CD4-positive, CD25-positive, alpha-beta regulatory T cell (primary cell): Measurements from ENCODE around the gene TCF4. TPM values are rescaled to one million over a fixed set of nuclear protein-coding genes. Genes with fewer than 3 reads are reported as not detected.

Experiments
- ATAC-seq, 2 donors: fragments of 150-1000 bp; cut with Tn5 transposase; one replicate each; pipeline ENCODE4 v1.10.0; 2021; ENCODE audit warnings: low read depth in 2 of 2, moderate number of reproducible peaks in 2 of 2, moderate library complexity in 1 of 2
- DNase-seq, 3 donors: peaks; one replicate each; pipeline versions ENCODE4 v3.0.0 to v3.0.0-alpha.2; 2012 to 2022; ENCODE audit warnings: mixed read lengths in 1 of 3
- H3K27ac ChIP-seq: one replicate; pipeline ENCODE4 v1.7.0; 2013; ENCODE audit warnings: mild to moderate bottlenecking, low read length; ENCODE audit not compliant: insufficient read depth, poor library complexity, severe bottlenecking
- H3K27me3 ChIP-seq: one replicate; pipeline ENCODE4 v1.7.0; 2013; ENCODE audit warnings: low read length; ENCODE audit not compliant: control insufficient read depth, insufficient read depth
- H3K36me3 ChIP-seq: one replicate; pipeline ENCODE4 v1.7.0; 2013; ENCODE audit warnings: mild to moderate bottlenecking, low read length, moderate library complexity; ENCODE audit not compliant: control insufficient read depth, insufficient read depth
- H3K4me1 ChIP-seq: 2 replicates; pipeline ENCODE4 v1.7.0; 2013; ENCODE audit warnings: mild to moderate bottlenecking, low read length; ENCODE audit not compliant: insufficient read depth, control insufficient read depth, poor library complexity, severe bottlenecking
- H3K4me3 ChIP-seq: one replicate; pipeline ENCODE4 v1.7.0; 2013; ENCODE audit warnings: low read depth, mild to moderate bottlenecking, low read length, moderate library complexity
- H3K9me3 ChIP-seq, 2 experiments: 1 replicate in 1 of 2; 2 replicates in 1 of 2; pipeline ENCODE4 v1.7.0; 2013; ENCODE audit warnings: low read length in 2 of 2, mild to moderate bottlenecking in 1 of 2, moderate library complexity in 1 of 2; ENCODE audit not compliant: control insufficient read depth in 2 of 2
- H3K27ac Mint-ChIP-seq, 3 donors: one replicate each; pipeline ENCODE4 v1.8.0; 2020 to 2022; ENCODE audit warnings: mild to moderate bottlenecking in 3 of 3, mixed read lengths in 3 of 3, moderate library complexity in 2 of 3
- H3K27me3 Mint-ChIP-seq: one replicate; pipeline ENCODE4 v1.8.0; 2022; ENCODE audit warnings: mild to moderate bottlenecking, mixed read lengths
- H3K36me3 Mint-ChIP-seq: one replicate; pipeline ENCODE4 v1.8.0; 2020; ENCODE audit warnings: mixed read lengths
- H3K4me1 Mint-ChIP-seq, 4 donors: one replicate each; pipeline ENCODE4 v1.8.0; 2020 to 2022; ENCODE audit warnings: mixed read lengths in 4 of 4, mild to moderate bottlenecking in 1 of 4
- H3K4me3 Mint-ChIP-seq, 4 donors: one replicate each; pipeline ENCODE4 v1.8.0; 2020 to 2022; ENCODE audit warnings: mild to moderate bottlenecking in 4 of 4, mixed read lengths in 4 of 4, moderate library complexity in 3 of 4
- H3K9me3 Mint-ChIP-seq, 7 donors: one replicate each; pipeline ENCODE4 v1.8.0; 2020 to 2022; ENCODE audit warnings: mixed read lengths in 7 of 7, mild to moderate bottlenecking in 3 of 7, moderate library complexity in 2 of 7
- polyA plus RNA-seq, 4 donors: library from polyadenylated mRNA; unstranded; fragments of 300-500 nt; fragmentation: Illumina TruSeq; gene quantifications; one replicate each; pipeline ENCODE4 v1.2.3, GENCODE V29; 2021
- total RNA-seq: library from RNA; stranded (reverse); gene quantifications from one replicate; pipeline ENCODE4 v1.2.3, GENCODE V29; 2022

TCF4 gene
- total and polyA plus RNA-seq, 5 donors from 2014 or later: 0.06 to 2.4 (median 0.92) TPM

DNA sequence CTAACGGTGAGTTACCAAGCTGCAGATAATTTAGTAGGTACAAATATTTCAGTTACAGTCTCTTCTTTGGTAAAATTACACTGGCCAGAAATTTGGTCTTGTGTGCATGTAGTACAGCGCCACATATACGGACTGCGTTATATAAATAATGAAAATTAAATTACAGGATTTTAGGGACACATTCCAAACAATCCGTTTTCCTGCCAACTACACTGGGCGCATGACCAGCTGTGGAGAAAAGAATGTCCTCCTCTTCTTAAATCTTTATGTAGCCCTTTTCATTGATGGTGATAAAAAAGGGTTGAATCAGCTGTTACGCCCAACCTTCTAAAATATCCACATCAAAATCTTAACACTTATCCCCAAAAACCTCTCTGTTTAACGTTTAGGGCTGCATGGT is 37.5 kb downstream of the TCF4 start:
- Histone ChIP-seq H3K27ac (no peak overlapping the region), H3K9me3 (no peaks in the 10 kb centered on the region), H3K4me3 (no peak overlapping the region), H3K27me3 (no peaks in the 10 kb centered on the region), H3K4me1 (no peaks in the 10 kb centered on the region), H3K36me3 (no peaks in the 10 kb centered on the region)
- Mint-ChIP-seq H3K36me3 (no peaks in the 10 kb centered on the region), H3K4me3 (no peak overlapping the region), H3K27ac (no peak overlapping the region), H3K4me1 (no peaks in the 10 kb centered on the region), H3K9me3 (peaks cover 0 to 8% (median 0%) of the 10 kb centered on the region in 7 donors), H3K27me3 (no peaks in the 10 kb centered on the region)
- no peak for DNase-seq
- no peak for ATAC-seq

DNA sequence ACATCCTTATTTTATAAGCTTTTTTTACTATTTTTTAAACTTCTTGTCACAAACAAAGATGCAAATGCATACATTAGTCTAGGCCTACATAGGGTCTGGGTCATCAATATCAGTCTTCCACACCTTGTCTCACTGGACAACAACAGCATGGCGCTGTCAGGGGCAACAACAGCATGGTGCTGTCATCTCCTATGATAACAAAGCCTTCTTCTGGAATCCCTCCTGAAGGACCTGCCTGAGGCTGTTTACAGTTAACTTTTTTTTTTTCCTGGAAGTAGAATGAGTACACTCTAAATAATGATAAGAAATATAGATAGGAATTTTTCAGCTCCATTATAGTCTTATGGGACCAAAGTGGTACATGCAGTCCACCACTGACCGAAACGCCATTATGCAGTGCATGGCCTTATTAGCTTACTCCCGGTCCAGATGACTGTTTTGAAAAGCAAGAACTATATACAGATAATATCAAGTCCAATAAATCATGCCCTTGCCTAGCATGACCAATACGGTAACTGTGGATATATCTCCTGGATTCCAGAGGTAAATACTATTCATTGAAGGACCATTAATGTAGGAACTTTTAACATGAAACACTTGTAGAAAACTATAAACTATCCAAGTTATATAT is 38.4 kb downstream of the TCF4 start:
- H3K9me3 ChIP-seq: no peaks in the 10 kb centered on the region
- DNase-seq (no peak), ATAC-seq (no peak)
- H3K27me3 Mint-ChIP-seq: no peaks in the 10 kb centered on the region
- H3K36me3 ChIP-seq: no peaks in the 10 kb centered on the region
- no peak overlapping the region for H3K4me3 ChIP-seq
- H3K9me3 Mint-ChIP-seq: peaks cover 0 to 8% (median 0%) of the 10 kb centered on the region in 7 donors
- no peaks in the 10 kb centered on the region for H3K4me1 ChIP-seq
- no peak overlapping the region for H3K27ac Mint-ChIP-seq
- no peak overlapping the region for H3K4me3 Mint-ChIP-seq
- no peak overlapping the region for H3K27ac ChIP-seq
- H3K27me3 ChIP-seq: no peaks in the 10 kb centered on the region
- H3K36me3 Mint-ChIP-seq: no peaks in the 10 kb centered on the region
- H3K4me1 Mint-ChIP-seq: no peaks in the 10 kb centered on the region

- no peaks in the 10 kb centered on the region for H3K36me3 Mint-ChIP-seq
- H3K4me3 ChIP-seq: no peak overlapping the region
- no peak overlapping the region for H3K4me3 Mint-ChIP-seq
- no peaks in the 10 kb centered on the region for H3K36me3 ChIP-seq
- no peaks in the 10 kb centered on the region for H3K27me3 Mint-ChIP-seq
- H3K27ac ChIP-seq: no peak overlapping the region
- no peaks in the 10 kb centered on the region for H3K27me3 ChIP-seq
- no peaks in the 10 kb centered on the region for H3K4me1 Mint-ChIP-seq
- H3K9me3 Mint-ChIP-seq: peaks cover 0 to 8% (median 0%) of the 10 kb centered on the region in 7 donors
- ATAC-seq: no peak
- no peak for DNase-seq
- no peak overlapping the region for H3K27ac Mint-ChIP-seq
- no peaks in the 10 kb centered on the region for H3K4me1 ChIP-seq
- no peaks in the 10 kb centered on the region for H3K9me3 ChIP-seq
Measured at GRCh38 chr18:55547705-55548056, 40.3 kb downstream of the TCF4 start.

GRCh38 chr18:55546851-55547704 is 40.9 kb downstream of the TCF4 start:
- Mint-ChIP-seq H3K27me3 (peaks cover 1% of the 10 kb centered on the region), H3K4me1 (no peaks in the 10 kb centered on the region), H3K36me3 (no peaks in the 10 kb centered on the region), H3K9me3 (peaks cover 0 to 7% (median 0%) of the 10 kb centered on the region in 7 donors), H3K4me3 (no peak overlapping the region), H3K27ac (no peak overlapping the region)
- Histone ChIP-seq H3K27me3 (no peaks in the 10 kb centered on the region), H3K4me3 (no peak overlapping the region), H3K27ac (no peak overlapping the region), H3K36me3 (no peaks in the 10 kb centered on the region), H3K4me1 (no peaks in the 10 kb centered on the region), H3K9me3 (no peaks in the 10 kb centered on the region)
- no peak for ATAC-seq
- no peak for DNase-seq

- H3K4me1 ChIP-seq: no peaks in the 10 kb centered on the region
- Mint-ChIP-seq H3K27ac (no peak overlapping the region), H3K9me3 (peaks cover 0 to 3% (median 0%) of the 10 kb centered on the region in 7 donors), H3K36me3 (no peaks in the 10 kb centered on the region), H3K27me3 (peaks cover 4% of the 10 kb centered on the region), H3K4me3 (no peak overlapping the region), H3K4me1 (no peaks in the 10 kb centered on the region)
- H3K9me3 ChIP-seq: no peaks in the 10 kb centered on the region
- ATAC-seq (no peak), DNase-seq (no peak)
- no peak overlapping the region for H3K4me3 ChIP-seq
- no peaks in the 10 kb centered on the region for H3K36me3 ChIP-seq
- H3K27ac ChIP-seq: no peak overlapping the region
- no peaks in the 10 kb centered on the region for H3K27me3 ChIP-seq
Measured at GRCh38 chr18:55544014-55544413, 44.0 kb downstream of the TCF4 start.

DNA sequence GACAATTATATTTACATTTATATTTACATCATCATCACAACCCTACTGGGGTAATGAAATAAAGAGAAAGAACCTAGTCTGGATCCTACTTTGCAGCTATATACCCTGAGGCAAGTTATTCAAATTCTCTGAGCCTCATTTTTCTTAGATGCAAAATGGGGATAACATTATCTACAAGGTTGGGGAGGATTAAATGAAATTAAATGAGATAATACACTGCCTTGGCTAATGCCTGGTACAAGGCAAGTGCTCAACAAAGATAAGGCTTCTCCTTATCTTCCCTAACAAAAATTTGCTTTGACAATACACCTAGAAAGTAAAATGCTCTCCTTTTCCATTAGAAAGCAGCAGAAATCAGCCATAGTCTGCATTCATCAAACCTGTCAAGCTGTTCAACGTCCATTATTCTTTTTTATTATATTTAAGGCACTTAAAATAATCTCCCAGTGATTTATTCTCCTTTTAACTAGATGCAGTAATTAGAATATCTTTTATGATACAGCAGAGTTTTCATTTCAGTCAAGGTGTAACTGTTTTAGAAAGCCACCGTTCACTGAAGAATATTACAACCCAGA is 44.8 kb downstream of the TCF4 start:
- Histone ChIP-seq H3K27ac (no peak overlapping the region), H3K36me3 (no peaks in the 10 kb centered on the region), H3K9me3 (no peaks in the 10 kb centered on the region), H3K4me1 (no peaks in the 10 kb centered on the region), H3K27me3 (no peaks in the 10 kb centered on the region), H3K4me3 (no peak overlapping the region)
- Mint-ChIP-seq H3K27ac (no peak overlapping the region), H3K27me3 (peaks cover 4% of the 10 kb centered on the region), H3K36me3 (no peaks in the 10 kb centered on the region), H3K9me3 (peaks cover 0 to 6% (median 0%) of the 10 kb centered on the region in 7 donors), H3K4me3 (no peak overlapping the region), H3K4me1 (no peaks in the 10 kb centered on the region)
- ATAC-seq: no peak
- DNase-seq: no peak

- Mint-ChIP-seq H3K9me3 (peaks cover 0 to 6% (median 0%) of the 10 kb centered on the region in 7 donors), H3K36me3 (no peaks in the 10 kb centered on the region), H3K4me3 (no peak overlapping the region), H3K4me1 (no peaks in the 10 kb centered on the region), H3K27ac (no peak overlapping the region), H3K27me3 (peaks cover 4% of the 10 kb centered on the region)
- no peaks in the 10 kb centered on the region for H3K36me3 ChIP-seq
- H3K27ac ChIP-seq: no peak overlapping the region
- H3K27me3 ChIP-seq: no peaks in the 10 kb centered on the region
- H3K4me3 ChIP-seq: no peak overlapping the region
- no peaks in the 10 kb centered on the region for H3K9me3 ChIP-seq
- no peaks in the 10 kb centered on the region for H3K4me1 ChIP-seq
- DNase-seq: no peak
- ATAC-seq: no peak
Measured at GRCh38 chr18:55541571-55541970, 46.4 kb downstream of the TCF4 start.
